GM12891 (cell line): ENCODE data around the gene OTOA.

Experiments used
- PAX5 ChIP-seq: IDR thresholded peaks from 2 replicates; pipeline ENCODE4 v1.6.1; 2011; ENCODE audit warnings: low read length, moderate library complexity, mild to moderate bottlenecking; ENCODE audit not compliant: insufficient read depth, severe bottlenecking
- POLR2A ChIP-seq: IDR thresholded peaks from 2 replicates; pipeline ENCODE4 v1.6.1; 2011; ENCODE audit warnings: low read depth, low read length, control low read depth
- POLR2AphosphoS5 ChIP-seq: IDR thresholded peaks from 2 replicates; pipeline ENCODE4 v1.6.1; 2011; ENCODE audit warnings: low read depth, low read length, control low read depth
- POU2F2 ChIP-seq: IDR thresholded peaks from 2 replicates; pipeline ENCODE4 v1.6.1; 2011; ENCODE audit warnings: low read depth, mild to moderate bottlenecking, control low read depth, low read length, moderate library complexity
- SPI1 ChIP-seq: IDR thresholded peaks from 2 replicates; pipeline ENCODE4 v1.6.1; 2011; ENCODE audit warnings: low read depth, low read length, control low read depth
- TAF1 ChIP-seq: IDR thresholded peaks from 2 replicates; pipeline ENCODE4 v1.6.1; 2011; ENCODE audit warnings: low read depth, low read length, control low read depth

DNA sequence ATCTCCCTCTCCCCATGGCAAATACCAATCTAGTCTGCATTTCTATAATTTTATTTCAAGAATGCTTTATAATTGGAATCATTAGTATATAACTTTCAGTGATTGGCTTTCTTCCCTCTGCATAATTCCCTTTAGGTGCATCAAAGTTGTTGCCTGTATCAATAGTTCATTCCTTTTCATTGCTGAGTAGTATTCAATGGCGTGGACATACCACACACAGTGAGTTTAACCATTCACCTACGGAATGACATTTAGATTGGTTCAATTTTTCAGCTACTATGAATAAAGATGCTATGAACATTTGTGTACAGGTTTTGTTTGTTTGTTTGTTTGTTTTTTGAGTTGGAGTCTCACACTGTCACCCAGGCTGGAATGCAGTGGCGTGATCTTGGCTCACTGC, 9.7 kb downstream of the OTOA start:
- no peak for TF ChIP-seq POLR2AphosphoS5
- no peak for TF ChIP-seq POLR2A
- no peak for TF ChIP-seq PAX5
- no peak for TF ChIP-seq TAF1
- no peak for TF ChIP-seq SPI1
- TF ChIP-seq POU2F2, result no peak
